Neural cell (in vitro differentiated cells): ENCODE measurements around the gene ITPR3.

ENCODE experiments used
- CTCF ChIP-seq: fragments of 450-650 bp; IDR thresholded peaks from 2 replicates; pipeline ENCODE4 v1.5.1; 2014; ENCODE audit warnings: antibody characterized with exemption, mild to moderate bottlenecking, moderate library complexity; ENCODE audit not compliant: poor library complexity, severe bottlenecking
- EZH2 ChIP-seq: fragments of 200-600, 300-800 bp; shearing (Covaris generic), sonication (generic); IDR thresholded peaks from 2 replicates; pipeline ENCODE4 v1.6.1; 2014; ENCODE audit warnings: antibody characterized with exemption, low read length, borderline replicate concordance, mild to moderate bottlenecking; ENCODE audit not compliant: insufficient read depth, poor library complexity, severe bottlenecking
- MXI1 ChIP-seq: fragments of 450-650 bp; conservative IDR thresholded peaks from 2 replicates; pipeline ENCODE4 v1.6.1; 2014; ENCODE audit warnings: antibody characterized with exemption, mild to moderate bottlenecking; ENCODE audit not compliant: poor library complexity, severe bottlenecking
- POLR2AphosphoS5 ChIP-seq: IDR thresholded peaks from 2 replicates; pipeline ENCODE4 v1.6.1; 2012
- RAD21 ChIP-seq: fragments of 450-650 bp; conservative IDR thresholded peaks from 2 replicates; pipeline ENCODE4 v1.6.1; 2014; ENCODE audit warnings: antibody characterized with exemption, mild to moderate bottlenecking, moderate library complexity

GRCh38 chr6:33726696-33727095 is 105.6 kb downstream of the ITPR3 start:
- no peak for TF ChIP-seq EZH2
- no peak for TF ChIP-seq CTCF
- no peak for TF ChIP-seq MXI1
- no peak for TF ChIP-seq POLR2AphosphoS5
- TF ChIP-seq RAD21 = no peak
